ENCODE results near the gene NAPG. TPM values are rescaled to one million over a fixed set of nuclear protein-coding genes. Genes with fewer than 3 reads are reported as not detected.

The NAPG gene
- total RNA-seq, 2 donors from 2014 or later = 35.3 to 42.9 TPM

DNA sequence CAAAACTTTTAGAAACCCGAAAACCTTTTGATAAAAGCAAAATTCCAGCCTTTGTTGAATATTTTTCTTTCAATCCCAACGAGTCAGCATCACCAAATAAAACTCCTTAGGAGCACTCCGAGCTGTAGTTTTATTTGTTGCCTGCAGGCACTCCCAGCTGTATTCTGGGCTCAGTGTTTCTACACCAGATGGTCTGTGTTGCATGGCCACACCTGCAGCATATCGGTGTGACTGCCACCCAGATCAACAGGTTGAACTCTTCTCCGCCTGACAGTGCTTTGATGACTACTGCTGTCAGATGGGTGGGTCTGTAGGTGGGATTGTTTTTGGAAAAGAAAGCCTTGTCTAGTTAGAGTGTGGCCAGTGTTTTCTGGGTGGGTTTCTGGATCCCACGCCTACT, 38.7 kb upstream of the NAPG start:
- no peak overlapping the region for H3K4me3 ChIP-seq (ENCODE audit: low read length)
- H3K4me1 Mint-ChIP-seq = no peaks in the 10 kb centered on the region
- H3K27ac ChIP-seq (ENCODE audit: low read depth, low read length) = no peak overlapping the region
- no peaks in the 10 kb centered on the region for H3K4me1 ChIP-seq (ENCODE audit: control insufficient read depth, insufficient read depth, low read length)
- H3K27me3 Mint-ChIP-seq (ENCODE audit: insufficient read depth) = no peaks in the 10 kb centered on the region
- H3K9ac ChIP-seq (ENCODE audit: extremely low read depth, low read length, poor library complexity, severe bottlenecking) = no peak overlapping the region
- TF ChIP-seq, protein P1, sequence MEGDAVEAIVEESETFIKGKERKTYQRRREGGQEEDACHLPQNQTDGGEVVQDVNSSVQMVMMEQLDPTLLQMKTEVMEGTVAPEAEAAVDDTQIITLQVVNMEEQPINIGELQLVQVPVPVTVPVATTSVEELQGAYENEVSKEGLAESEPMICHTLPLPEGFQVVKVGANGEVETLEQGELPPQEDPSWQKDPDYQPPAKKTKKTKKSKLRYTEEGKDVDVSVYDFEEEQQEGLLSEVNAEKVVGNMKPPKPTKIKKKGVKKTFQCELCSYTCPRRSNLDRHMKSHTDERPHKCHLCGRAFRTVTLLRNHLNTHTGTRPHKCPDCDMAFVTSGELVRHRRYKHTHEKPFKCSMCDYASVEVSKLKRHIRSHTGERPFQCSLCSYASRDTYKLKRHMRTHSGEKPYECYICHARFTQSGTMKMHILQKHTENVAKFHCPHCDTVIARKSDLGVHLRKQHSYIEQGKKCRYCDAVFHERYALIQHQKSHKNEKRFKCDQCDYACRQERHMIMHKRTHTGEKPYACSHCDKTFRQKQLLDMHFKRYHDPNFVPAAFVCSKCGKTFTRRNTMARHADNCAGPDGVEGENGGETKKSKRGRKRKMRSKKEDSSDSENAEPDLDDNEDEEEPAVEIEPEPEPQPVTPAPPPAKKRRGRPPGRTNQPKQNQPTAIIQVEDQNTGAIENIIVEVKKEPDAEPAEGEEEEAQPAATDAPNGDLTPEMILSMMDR (conservative IDR thresholded peaks at IDR 0.05) = peak; percentile 22
- H3K36me3 Mint-ChIP-seq (ENCODE audit: low read depth) = peaks cover 17% of the 10 kb centered on the region
- H3K4me3 Mint-ChIP-seq = no peak overlapping the region
- no peaks in the 10 kb centered on the region for H3K9me3 Mint-ChIP-seq
- no peaks in the 10 kb centered on the region for H3K9me3 ChIP-seq (ENCODE audit: control insufficient read depth, low read length)
- WGBS, 2 experiments (ENCODE audit: insufficient coverage in 1 of 2, insufficient read length in 1 of 2) = 90 to 94% methylated on average over 4 to 6 of the region's 6 CpGs
- H3K27ac Mint-ChIP-seq = no peak overlapping the region
- H3K36me3 ChIP-seq (ENCODE audit: control insufficient read depth, insufficient read depth, low read length) = peaks cover 4% of the 10 kb centered on the region
- no peaks in the 10 kb centered on the region for H3K27me3 ChIP-seq (ENCODE audit: control insufficient read depth, insufficient read depth, low read length, poor library complexity, severe bottlenecking)
- no peak for DNase-seq

DNA sequence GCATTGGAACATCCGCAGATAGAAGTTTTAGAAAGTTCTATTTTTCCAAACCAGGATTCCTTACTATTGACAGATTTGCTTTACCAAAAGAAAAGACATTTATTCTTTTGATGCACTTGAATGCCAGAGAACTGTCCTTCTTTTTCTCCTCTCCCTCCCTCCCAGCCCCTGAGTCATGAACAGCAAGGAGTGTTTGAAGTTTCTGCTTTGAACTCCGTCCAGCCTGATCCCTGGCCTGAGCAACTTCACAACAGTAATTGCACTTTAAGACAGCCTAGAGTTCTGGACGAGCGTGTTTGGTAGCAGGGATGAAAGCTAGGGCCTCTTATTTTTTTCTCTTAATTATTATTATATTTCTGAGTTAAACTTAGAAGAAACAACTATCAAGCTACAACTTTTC, 37.8 kb upstream of the NAPG start:
- Histone ChIP-seq H3K9me3 (ENCODE audit: control insufficient read depth, low read length) (no peaks in the 10 kb centered on the region), H3K4me1 (ENCODE audit: control insufficient read depth, insufficient read depth, low read length) (no peaks in the 10 kb centered on the region), H3K4me3 (ENCODE audit: low read length) (no peak overlapping the region), H3K27ac (ENCODE audit: low read depth, low read length) (no peak overlapping the region), H3K27me3 (ENCODE audit: control insufficient read depth, insufficient read depth, low read length, poor library complexity, severe bottlenecking) (no peaks in the 10 kb centered on the region), H3K36me3 (ENCODE audit: control insufficient read depth, insufficient read depth, low read length) (peaks cover 4% of the 10 kb centered on the region), H3K9ac (ENCODE audit: extremely low read depth, low read length, poor library complexity, severe bottlenecking) (no peak overlapping the region)
- no peaks in the 10 kb centered on the region for H3K4me1 Mint-ChIP-seq
- TF ChIP-seq, protein P1 (conservative IDR thresholded peaks at IDR 0.05) = no peak
- 95 to 100% methylated on average over 1 to 4 of the region's 4 CpGs for WGBS, 2 experiments (ENCODE audit: insufficient coverage in 1 of 2, insufficient read length in 1 of 2)
- no peak overlapping the region for H3K4me3 Mint-ChIP-seq
- H3K36me3 Mint-ChIP-seq (ENCODE audit: low read depth) = peaks cover 17% of the 10 kb centered on the region
- H3K27ac Mint-ChIP-seq = no peak overlapping the region
- DNase-seq = no peak
- H3K9me3 Mint-ChIP-seq = no peaks in the 10 kb centered on the region
- H3K27me3 Mint-ChIP-seq (ENCODE audit: insufficient read depth) = no peaks in the 10 kb centered on the region

DNA sequence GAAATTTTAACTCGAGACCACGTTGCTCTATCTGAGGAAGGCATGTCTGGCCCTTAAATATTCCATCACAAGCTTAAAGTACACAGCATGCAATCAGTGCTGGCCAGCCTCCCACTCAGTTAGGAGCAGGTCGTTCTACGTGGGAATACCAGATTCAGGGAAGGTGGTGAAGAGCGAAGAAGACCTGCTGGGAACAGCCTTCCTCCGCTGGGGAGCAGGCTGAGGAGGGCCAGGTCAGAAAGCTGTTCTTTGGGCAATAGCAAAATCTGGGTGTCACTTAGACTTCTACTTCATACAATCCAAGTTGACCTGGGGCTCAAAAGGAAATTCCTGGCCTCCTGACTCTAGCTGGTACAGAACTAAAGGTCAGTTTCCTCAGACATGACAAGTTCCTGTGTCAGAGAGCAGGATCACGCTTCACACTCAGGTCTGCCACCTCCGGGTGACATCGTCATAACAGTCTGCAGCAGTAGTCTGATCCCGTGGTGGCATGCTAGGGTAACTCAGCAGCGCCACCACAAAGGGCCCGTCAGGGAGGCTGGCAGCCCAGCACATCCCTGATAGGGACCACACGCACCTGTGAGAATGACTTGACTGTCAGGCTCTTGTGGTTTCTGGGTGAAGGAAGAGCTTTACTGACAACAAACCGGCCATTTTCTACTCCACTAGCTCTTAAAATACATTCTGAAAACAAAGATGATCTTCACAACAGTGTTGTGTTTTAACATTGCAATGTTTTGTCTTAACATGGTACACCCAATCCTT, 35.2 kb upstream of the NAPG start:
- no peaks in the 10 kb centered on the region for H3K27me3 ChIP-seq (ENCODE audit: control insufficient read depth, insufficient read depth, low read length, poor library complexity, severe bottlenecking)
- no peaks in the 10 kb centered on the region for H3K4me1 Mint-ChIP-seq
- peaks cover 13% of the 10 kb centered on the region for H3K36me3 Mint-ChIP-seq (ENCODE audit: low read depth)
- H3K4me1 ChIP-seq (ENCODE audit: control insufficient read depth, insufficient read depth, low read length) = no peaks in the 10 kb centered on the region
- H3K27ac ChIP-seq (ENCODE audit: low read depth, low read length) = no peak overlapping the region
- TF ChIP-seq, protein P1 (conservative IDR thresholded peaks at IDR 0.05) = peak; percentile 78
- peak; percentile 93 for DNase-seq
- no peak overlapping the region for H3K9ac ChIP-seq (ENCODE audit: extremely low read depth, low read length, poor library complexity, severe bottlenecking)
- H3K27me3 Mint-ChIP-seq (ENCODE audit: insufficient read depth) = no peaks in the 10 kb centered on the region
- 76 to 81% methylated on average over 9 to 14 of the region's 14 CpGs for WGBS, 2 experiments (ENCODE audit: insufficient coverage in 1 of 2, insufficient read length in 1 of 2)
- no peak overlapping the region for H3K4me3 Mint-ChIP-seq
- no peaks in the 10 kb centered on the region for H3K9me3 ChIP-seq (ENCODE audit: control insufficient read depth, low read length)
- peaks cover 4% of the 10 kb centered on the region for H3K36me3 ChIP-seq (ENCODE audit: control insufficient read depth, insufficient read depth, low read length)
- H3K27ac Mint-ChIP-seq = no peak overlapping the region
- H3K4me3 ChIP-seq (ENCODE audit: low read length) = no peak overlapping the region
- H3K9me3 Mint-ChIP-seq = no peaks in the 10 kb centered on the region

Data from endodermal cell (in vitro differentiated cells).